HEK293 (cell line): Measurements from ENCODE around the gene KCNQ1.

ENCODE experiments used
- CTCF ChIA-PET: fragments of 350-600 bp; formaldehyde crosslinking; extraction: SDS; loops from one replicate; lab custom pipeline; 2021; ENCODE audit warnings: antibody characterized with exemption; lab: Yijun Ruan, JAX
- POLR2A ChIA-PET: fragments of 300-600 bp; formaldehyde crosslinking; extraction: SDS; loops from one replicate; lab custom pipeline; 2020; ENCODE audit warnings: antibody characterized with exemption, inconsistent platforms; lab: Yijun Ruan, JAX
- H3K27ac ChIP-seq: fragments of 200-500 bp; sonication (Bioruptor generic); 2 replicates; pipeline ENCODE4 v1.5.1; 2014; ENCODE audit warnings: low read depth, low read length, control low read depth, inconsistent platforms; ENCODE audit errors: extremely low read depth
- H3K36me3 ChIP-seq, 2 experiments: fragments of 200-500 bp in 1 of 2; sonication (Bioruptor generic) in 1 of 2; 1 replicate in 1 of 2; 2 replicates in 1 of 2; pipeline ENCODE4 v1.5.1; 2014 to 2017; ENCODE audit warnings: inconsistent platforms in 2 of 2, low read length in 2 of 2; ENCODE audit not compliant: control insufficient read depth in 2 of 2, insufficient read depth in 1 of 2
- H3K4me1 ChIP-seq: fragments of 200-500 bp; sonication (Bioruptor generic); 2 replicates; pipeline ENCODE4 v1.5.1; 2014; ENCODE audit warnings: mild to moderate bottlenecking, low read length, inconsistent platforms; ENCODE audit not compliant: control insufficient read depth, insufficient read depth
- H3K4me3 ChIP-seq: 2 replicates; pipeline ENCODE4 v1.5.1; 2011; ENCODE audit warnings: low read depth, mild to moderate bottlenecking, control low read depth, low read length, moderate library complexity
- H3K9me3 ChIP-seq: fragments of 200-500 bp; sonication (Bioruptor generic); 2 replicates; pipeline ENCODE4 v1.5.1; 2014; ENCODE audit warnings: low read depth, low read length, inconsistent platforms; ENCODE audit not compliant: control insufficient read depth, insufficient read depth
- AEBP2 ChIP-seq: fragments of 450-650 bp; formaldehyde crosslinking; IDR thresholded peaks from 2 replicates; pipeline ENCODE4 v1.5.1; 2016; ENCODE audit warnings: missing biosample characterization, missing genetic modification characterization, borderline replicate concordance
- GLIS1 ChIP-seq: fragments of 450-650 bp; formaldehyde crosslinking; IDR thresholded peaks from 2 replicates; pipeline ENCODE4 v1.5.1; 2016; ENCODE audit warnings: missing biosample characterization, missing genetic modification characterization
- HOXA7 ChIP-seq: sonication (generic); formaldehyde crosslinking; IDR thresholded peaks from 2 replicates; pipeline ENCODE4 v1.8.1; 2022; ENCODE audit warnings: missing genetic modification reagents, borderline replicate concordance
- KLF1 ChIP-seq: fragments of 450-650 bp; formaldehyde crosslinking; IDR thresholded peaks from 2 replicates; pipeline ENCODE4 v1.5.1; 2016; ENCODE audit warnings: missing biosample characterization, missing genetic modification characterization
- KLF7 ChIP-seq: fragments of 450-650 bp; formaldehyde crosslinking; IDR thresholded peaks from 2 replicates; pipeline ENCODE4 v1.5.1; 2016; ENCODE audit warnings: missing biosample characterization, missing genetic modification characterization, borderline replicate concordance
- PRDM6 ChIP-seq: fragments of 450-650 bp; formaldehyde crosslinking; IDR thresholded peaks from 2 replicates; pipeline ENCODE4 v1.5.1; 2017; ENCODE audit warnings: missing biosample characterization, missing genetic modification characterization
- SETDB1 ChIP-seq: IDR thresholded peaks from one replicate; pipeline ENCODE4 v1.6.1; 2017; ENCODE audit warnings: mild to moderate bottlenecking, low read length, moderate library complexity, mixed read lengths; ENCODE audit not compliant: insufficient read length
- SP7 ChIP-seq: fragments of 450-650 bp; formaldehyde crosslinking; IDR thresholded peaks from 2 replicates; pipeline ENCODE4 v1.5.1; 2016; ENCODE audit warnings: missing biosample characterization, missing genetic modification characterization
- WT1 ChIP-seq: fragments of 450-650 bp; formaldehyde crosslinking; IDR thresholded peaks from 2 replicates; pipeline ENCODE4 v1.5.1; 2016; ENCODE audit warnings: missing biosample characterization, missing genetic modification characterization
- ZBTB44 ChIP-seq: fragments of 450-650 bp; IDR thresholded peaks from 2 replicates; pipeline ENCODE4 v1.5.1; 2018; ENCODE audit warnings: missing biosample characterization, mild to moderate bottlenecking, missing genetic modification characterization
- ZBTB48 ChIP-seq: fragments of 450-650 bp; formaldehyde crosslinking; IDR thresholded peaks from 2 replicates; pipeline ENCODE4 v1.5.1; 2016; ENCODE audit warnings: missing biosample characterization, missing genetic modification characterization
- ZNF132 ChIP-seq: fragments of 450-650 bp; formaldehyde crosslinking; IDR thresholded peaks from 2 replicates; pipeline ENCODE4 v1.5.1; 2017; ENCODE audit warnings: missing biosample characterization, missing genetic modification characterization, borderline replicate concordance
- ZNF211 ChIP-seq: fragments of 450-650 bp; formaldehyde crosslinking; IDR thresholded peaks from 2 replicates; pipeline ENCODE4 v1.5.1; 2016; ENCODE audit warnings: low read depth, missing biosample characterization, missing genetic modification characterization
- ZNF26 ChIP-seq: fragments of 450-650 bp; formaldehyde crosslinking; IDR thresholded peaks from 2 replicates; pipeline ENCODE4 v1.5.1; 2016; ENCODE audit warnings: missing biosample characterization, missing genetic modification characterization
- ZNF558 ChIP-seq: fragments of 450-650 bp; formaldehyde crosslinking; IDR thresholded peaks from 2 replicates; pipeline ENCODE4 v1.5.1; 2016; ENCODE audit warnings: missing biosample characterization, missing genetic modification characterization
- ZNF600 ChIP-seq: fragments of 450-650 bp; formaldehyde crosslinking; IDR thresholded peaks from 2 replicates; pipeline ENCODE4 v1.5.1; 2016; ENCODE audit warnings: missing biosample characterization, missing genetic modification characterization
- ZNF660 ChIP-seq: fragments of 450-650 bp; IDR thresholded peaks from 2 replicates; pipeline ENCODE4 v1.5.1; 2018; ENCODE audit warnings: missing biosample characterization, mild to moderate bottlenecking, missing genetic modification characterization
- ZNF677 ChIP-seq: fragments of 450-650 bp; IDR thresholded peaks from 2 replicates; pipeline ENCODE4 v1.5.0; 2018; ENCODE audit warnings: missing biosample characterization, mild to moderate bottlenecking, missing genetic modification characterization, moderate library complexity
- ZNF768 ChIP-seq: fragments of 450-650 bp; formaldehyde crosslinking; IDR thresholded peaks from 2 replicates; pipeline ENCODE4 v1.5.1; 2018; ENCODE audit warnings: missing biosample characterization, mild to moderate bottlenecking, missing genetic modification characterization

Gene KCNQ1

GRCh38 chr11:2516276-2517015 is 71.6 kb downstream of the KCNQ1 start:
- POLR2A ChIA-PET = no interaction called here
- H3K4me3 ChIP-seq = no peak overlapping the region
- H3K9me3 ChIP-seq = no peaks in the 10 kb centered on the region
- H3K27ac ChIP-seq = no peak overlapping the region
- TF ChIP-seq ZNF558 (no peak), HOXA7 (CRISPR knock-in tag) (no peak), KLF1 (tag by site-specific recombination) (no peak), AEBP2 (no peak), ZBTB44 (tag by site-specific recombination) (no peak), ZBTB48 (no peak), SP7 (tag by site-specific recombination) (no peak), WT1 (no peak), ZNF26 (no peak), ZNF660 (no peak), ZNF132 (no peak), KLF7 (tag by site-specific recombination) (no peak), PRDM6 (tag by site-specific recombination) (no peak), SETDB1 (no peak), ZNF211 (no peak)
- no peaks in the 10 kb centered on the region for H3K4me1 ChIP-seq
- H3K36me3 ChIP-seq = no peaks in the 10 kb centered on the region
- CTCF ChIA-PET = interaction anchor here (1.6 kb wide), 1 partner anchor 17 kb away, joined by 3 read pairs; no protein-coding TSS in a partner anchor

GRCh38 chr11:2517016-2517385 is 72.2 kb downstream of the KCNQ1 start:
- TF ChIP-seq GLIS1 (tag by site-specific recombination) = no peak
- TF ChIP-seq ZNF677 (tag by site-specific recombination) = no peak
- no peak for TF ChIP-seq ZNF600
- TF ChIP-seq ZNF768 (tag by site-specific recombination) = no peak
- no peaks in the 10 kb centered on the region for H3K36me3 ChIP-seq

More at GRCh38 chr11:2517016-2517385, 72.2 kb downstream of the KCNQ1 start:
- no peaks in the 10 kb centered on the region for H3K4me1 ChIP-seq
- no peak overlapping the region for H3K4me3 ChIP-seq
- no peak overlapping the region for H3K27ac ChIP-seq
- no peaks in the 10 kb centered on the region for H3K9me3 ChIP-seq
- ChIA-PET CTCF (no interaction called here), POLR2A (no interaction called here)
